H1 (cell line): ENCODE results near the gene PFDN4. TPM values are rescaled to one million over a fixed set of nuclear protein-coding genes. Genes with fewer than 3 reads are reported as not detected.
"Not testable (repeated sequence)": the region's sequence is repeated elsewhere in the genome, so short reads cannot be mapped to it uniquely, and the experiment has no call there.

ENCODE experiments used
- CTCF ChIA-PET: fragments of 300-600 bp; sonication (Branson Sonifier 250); formaldehyde crosslinking; loops from one replicate; lab custom pipeline; 2021; ENCODE audit not compliant: partially characterized antibody; lab: Charles Lee
- POLR2A ChIA-PET: fragments of 300-600 bp; sonication (Branson Sonifier 250); formaldehyde crosslinking; loops from one replicate; lab custom pipeline; 2021; ENCODE audit warnings: inconsistent platforms; ENCODE audit not compliant: partially characterized antibody; lab: Charles Lee
- DNase-seq, 2 experiments: peaks; one replicate each; pipeline versions ENCODE4 v3.0.0 to v3.0.0-alpha.2; 2010 to 2022; ENCODE audit warnings: low spot score in 2 of 2, low read depth in 1 of 2, mixed read lengths in 1 of 2
- FAIRE-seq: peaks from 2 replicates; lab custom pipeline; 2011; peaks lifted over from hg19 to GRCh38; lab: Jason Lieb, UNC
- H2AFZ ChIP-seq: 2 replicates; pipeline ENCODE4 v1.8.1; 2012; ENCODE audit warnings: low read length, inconsistent platforms
- H2AK5ac ChIP-seq: 2 replicates; pipeline ENCODE4 v1.6.1; 2013; ENCODE audit warnings: low read depth, low read length
- H2BK120ac ChIP-seq: replicated peaks from 2 replicates; pipeline ENCODE3; 2013; ENCODE audit warnings: low read depth, low read length, inconsistent platforms
- H2BK12ac ChIP-seq: 2 replicates; pipeline ENCODE4 v1.6.1; 2013; ENCODE audit warnings: low read depth, low read length
- H2BK15ac ChIP-seq: 2 replicates; pipeline ENCODE4 v1.6.1; 2013; ENCODE audit warnings: low read length
- H2BK20ac ChIP-seq: 2 replicates; pipeline ENCODE4 v1.6.1; 2013; ENCODE audit warnings: low read length
- H2BK5ac ChIP-seq: 2 replicates; pipeline ENCODE4 v1.6.1; 2013; ENCODE audit warnings: low read depth, low read length
- H3K14ac ChIP-seq: 2 replicates; pipeline ENCODE4 v1.6.1; 2013; ENCODE audit warnings: inconsistent platforms; ENCODE audit not compliant: insufficient read length
- H3K18ac ChIP-seq: 2 replicates; pipeline ENCODE4 v1.6.1; 2013; ENCODE audit warnings: low read length; ENCODE audit errors: extremely low read depth
- H3K23ac ChIP-seq: 2 replicates; pipeline ENCODE4 v1.6.1; 2013; ENCODE audit warnings: inconsistent platforms; ENCODE audit not compliant: insufficient read length
- H3K23me2 ChIP-seq: 2 replicates; pipeline ENCODE4 v1.6.1; 2013; ENCODE audit warnings: low read depth, low read length
- H3K27ac ChIP-seq: 2 replicates; pipeline ENCODE4 v1.6.1; 2011; ENCODE audit warnings: low read depth, low read length, inconsistent platforms
- H3K27me3 ChIP-seq, 4 experiments: replicated peaks in 1 of 4; 1 replicate in 1 of 4; 2 replicates in 3 of 4; pipeline versions ENCODE4 v1.6.1 to v1.8.1; 2011 to 2013; ENCODE audit warnings: low read length in 3 of 4, mild to moderate bottlenecking in 3 of 4, inconsistent platforms in 2 of 4, mixed read lengths in 2 of 4, moderate library complexity in 1 of 4; ENCODE audit not compliant: control insufficient read depth in 3 of 4, insufficient read depth in 3 of 4; ENCODE audit errors: extremely low read depth in 1 of 4
- H3K36me3 ChIP-seq, 4 experiments: 2 replicates each; pipeline versions ENCODE4 v1.6.1 to v1.8.1; 2011 to 2013; ENCODE audit warnings: mild to moderate bottlenecking in 4 of 4, low read length in 3 of 4, moderate library complexity in 2 of 4, control low read depth in 1 of 4, inconsistent platforms in 1 of 4; ENCODE audit not compliant: insufficient read depth in 4 of 4, control insufficient read depth in 2 of 4
- H3K4ac ChIP-seq: replicated peaks from 2 replicates; pipeline ENCODE3; 2013; ENCODE audit warnings: low read length, low read depth, mixed read lengths, inconsistent platforms; ENCODE audit not compliant: insufficient read length
- H3K4me1 ChIP-seq, 4 experiments: replicated peaks in 1 of 4; 1 replicate in 1 of 4; 2 replicates in 3 of 4; pipeline versions ENCODE4 v1.6.1 to v1.8.1; 2011 to 2013; ENCODE audit warnings: low read length in 3 of 4, inconsistent platforms in 2 of 4, mixed read lengths in 1 of 4; ENCODE audit not compliant: insufficient read depth in 4 of 4, control insufficient read depth in 3 of 4
- H3K4me2 ChIP-seq, 2 experiments: 2 replicates each; pipeline versions ENCODE4 v1.6.1 to v1.8.1; 2011 to 2013; ENCODE audit warnings: low read depth in 2 of 2, low read length in 2 of 2, control low read depth in 1 of 2, inconsistent platforms in 1 of 2, mild to moderate bottlenecking in 1 of 2; ENCODE audit not compliant: insufficient read depth in 1 of 2
- H3K4me3 ChIP-seq, 4 experiments: fragments of 200-600, 300-600 bp in 1 of 4; sonication (generic), shearing (Covaris generic), sonication (Bioruptor Twin) in 1 of 4; 2 replicates each; pipeline versions ENCODE4 v1.5.1 to v1.8.1; 2011 to 2016; ENCODE audit warnings: low read length in 4 of 4, low read depth in 3 of 4, control low read depth in 2 of 4, inconsistent platforms in 2 of 4, mild to moderate bottlenecking in 2 of 4, mixed read lengths in 1 of 4, moderate library complexity in 1 of 4; ENCODE audit not compliant: insufficient read depth in 2 of 4; ENCODE audit errors: extremely low read depth in 1 of 4
- H3K56ac ChIP-seq: replicated peaks from 2 replicates; pipeline ENCODE3; 2013; ENCODE audit warnings: low read depth, mild to moderate bottlenecking, mixed read lengths, low read length, inconsistent platforms; ENCODE audit not compliant: insufficient read length
- H3K79me1 ChIP-seq: 2 replicates; pipeline ENCODE4 v1.6.1; 2013; ENCODE audit warnings: low read depth, low read length, control low read depth
- H3K79me2 ChIP-seq, 2 experiments: 2 replicates each; pipeline versions ENCODE4 v1.6.1 to v1.8.1; 2012 to 2013; ENCODE audit warnings: low read length in 2 of 2, mild to moderate bottlenecking in 2 of 2, inconsistent platforms in 1 of 2; ENCODE audit not compliant: insufficient read depth in 2 of 2, control insufficient read depth in 1 of 2
- H3K9ac ChIP-seq, 4 experiments: replicated peaks in 1 of 4; 1 replicate in 1 of 4; 2 replicates in 3 of 4; pipeline versions ENCODE4 v1.6.1 to v1.8.1; 2011 to 2013; ENCODE audit warnings: low read depth in 3 of 4, low read length in 3 of 4, control low read depth in 2 of 4, mild to moderate bottlenecking in 2 of 4, moderate library complexity in 2 of 4, inconsistent platforms in 1 of 4; ENCODE audit errors: extremely low read depth in 1 of 4
- H3K9me3 ChIP-seq, 2 experiments: 2 replicates each; pipeline versions ENCODE4 v1.6.1 to v1.8.1; 2012 to 2013; ENCODE audit warnings: mild to moderate bottlenecking in 2 of 2, moderate library complexity in 2 of 2, control low read depth in 1 of 2, inconsistent platforms in 1 of 2, low read depth in 1 of 2, low read length in 1 of 2, mixed read lengths in 1 of 2; ENCODE audit not compliant: insufficient read depth in 2 of 2
- H4K20me1 ChIP-seq, 2 experiments: replicated peaks in 1 of 2; 2 replicates each; pipeline versions ENCODE3 to v1.8.1; 2011 to 2013; ENCODE audit warnings: inconsistent platforms in 2 of 2, low read length in 2 of 2, mild to moderate bottlenecking in 1 of 2; ENCODE audit not compliant: insufficient read depth in 2 of 2, control insufficient read depth in 1 of 2
- H4K5ac ChIP-seq: 2 replicates; pipeline ENCODE4 v1.6.1; 2013; ENCODE audit warnings: low read length, low read depth, mixed read lengths, inconsistent platforms; ENCODE audit not compliant: insufficient read length
- H4K8ac ChIP-seq: 2 replicates; pipeline ENCODE4 v1.8.0; 2013; ENCODE audit warnings: mild to moderate bottlenecking, moderate library complexity, low read length, inconsistent platforms; ENCODE audit not compliant: insufficient read depth; ENCODE audit errors: extremely low read depth
- H4K91ac ChIP-seq: replicated peaks from 2 replicates; pipeline ENCODE3; 2013; ENCODE audit warnings: low read length, mixed read lengths, inconsistent platforms; ENCODE audit not compliant: insufficient read length
- WGBS, 2 experiments: shearing (Covaris generic) in 1 of 2; methylation state at CpG; one replicate each; pipeline versions ENCODE4 v1.1.6 to v1.1.7; 2013 to 2015; ENCODE audit warnings: low lambda C conversion rate in 2 of 2, mixed read lengths in 2 of 2, inconsistent platforms in 1 of 2, low coverage in 1 of 2, missing lambda C conversion rate in 1 of 2; ENCODE audit not compliant: insufficient replicate concordance in 2 of 2, insufficient coverage in 1 of 2, insufficient read length in 1 of 2; ENCODE audit errors: extremely low coverage in 1 of 2, missing lambda C conversion rate in 1 of 2; 5-methylcytosine and 5-hydroxymethylcytosine counted together
- polyA plus RNA-seq, 7 experiments: library from polyadenylated mRNA; depleted of rRNA in 3 of 7; stranded (reverse) in 5 of 7; unstranded in 2 of 7; fragments of >200 nt in 5 of 7; fragments of 200-250 nt in 2 of 7; gene quantifications; 1 replicate in 5 of 7; 2 replicates in 1 of 7; 4 replicates in 1 of 7; pipeline versions ENCODE4 v1.2.1 to v1.2.3, GENCODE V29; 2011 to 2013; ENCODE audit warnings: missing spikeins in 2 of 7, mixed read lengths in 2 of 7
- total RNA-seq: library from RNA; stranded (reverse); fragmentation: NEBNext Ultra II Directional; extraction: Animal tissue kit (Norgen Biotek cat#: 25700); gene quantifications from 2 replicates; pipeline ENCODE4 v1.2.1, GENCODE V29; 2021

The PFDN4 gene
- total and polyA plus RNA-seq, 2 of the 8 experiments (the other 6 are each of a cell fraction or from before 2014, with no cell fraction given) = 41.9 to 96.8 TPM

GRCh38 chr20:54224642-54225041 is 16.8 kb downstream of the PFDN4 start:
- H3K27ac ChIP-seq, H3K18ac ChIP-seq, H4K5ac ChIP-seq, H4K8ac ChIP-seq, H3K14ac ChIP-seq, H2AFZ ChIP-seq, H4K91ac ChIP-seq, DNase-seq, H3K4ac ChIP-seq, H3K9ac ChIP-seq, H3K56ac ChIP-seq, H2AK5ac ChIP-seq, H3K79me1 ChIP-seq, H3K36me3 ChIP-seq, H3K79me2 ChIP-seq, H3K4me3 ChIP-seq, H3K9me3 ChIP-seq, H3K4me2 ChIP-seq, H3K23ac ChIP-seq, FAIRE-seq, H2BK120ac ChIP-seq, H3K23me2 ChIP-seq, H2BK12ac ChIP-seq, POLR2A ChIA-PET, H2BK20ac ChIP-seq, H4K20me1 ChIP-seq, H2BK15ac ChIP-seq, H2BK5ac ChIP-seq, H3K27me3 ChIP-seq: not testable (repeated sequence)
- 90% methylated on average over 9 of the region's 9 CpGs; no CpG with 5 or more reads in 1 of the 2 experiments for WGBS, 2 experiments
- CTCF ChIA-PET = interaction anchor here (0.9 to 1.7 kb wide), 2 partner anchors 421 to 423 kb away, joined by 3 to 6 read pairs; no protein-coding TSS in a partner anchor
- peaks cover 0 to 12% (median 11%) of the 10 kb centered on the region in 4 experiments; a peak in 5 of 7 replicates for H3K4me1 ChIP-seq
